RWPE2 (cell line): ENCODE measurements around the gene ISY1.

Experiments
- ATAC-seq: fragments of 200-7000 bp; cut with Tn5 transposase; 3 replicates; pipeline ENCODE4 v1.9.1; 2021; ENCODE audit warnings: low read depth
- DNase-seq: peaks from one replicate; pipeline ENCODE4 v3.0.0-alpha.2; 2020; ENCODE audit warnings: low spot score
- H3K27ac ChIP-seq: fragments of 450-650 bp; 2 replicates; pipeline ENCODE4 v1.5.1; 2017; ENCODE audit warnings: mild to moderate bottlenecking; ENCODE audit not compliant: poor library complexity, severe bottlenecking
- H3K27me3 ChIP-seq: fragments of 250-450 bp; sonication (Bioruptor Pico); 2 replicates; pipeline ENCODE4 v1.5.1; 2021; ENCODE audit warnings: mild to moderate bottlenecking, moderate library complexity; ENCODE audit not compliant: insufficient read depth, poor library complexity, severe bottlenecking
- H3K36me3 ChIP-seq: fragments of 250-450 bp; sonication (Bioruptor Pico); 2 replicates; pipeline ENCODE4 v1.5.1; 2020; ENCODE audit warnings: low read depth, mild to moderate bottlenecking, moderate library complexity
- H3K4me1 ChIP-seq: fragments of 250-450 bp; sonication (Bioruptor Pico); 2 replicates; pipeline ENCODE4 v1.5.1; 2021; ENCODE audit warnings: mild to moderate bottlenecking, moderate library complexity; ENCODE audit not compliant: insufficient read depth, poor library complexity, severe bottlenecking
- H3K4me3 ChIP-seq: fragments of 250-450 bp; sonication (Bioruptor Pico); 2 replicates; pipeline ENCODE4 v1.5.1; 2021; ENCODE audit warnings: mild to moderate bottlenecking, moderate library complexity; ENCODE audit not compliant: severe bottlenecking
- H3K9me3 ChIP-seq: fragments of 250-450 bp; sonication (Bioruptor Pico); 2 replicates; pipeline ENCODE4 v1.5.1; 2021; ENCODE audit warnings: mild to moderate bottlenecking, moderate library complexity; ENCODE audit not compliant: severe bottlenecking
- TF ChIP-seq, protein P1 (sequence below): fragments of 450-650 bp; IDR thresholded peaks from one replicate; pipeline ENCODE4 v1.5.1; 2017; ENCODE audit warnings: mild to moderate bottlenecking, moderate library complexity; ENCODE audit not compliant: poor library complexity, severe bottlenecking

ISY1 gene

DNA sequence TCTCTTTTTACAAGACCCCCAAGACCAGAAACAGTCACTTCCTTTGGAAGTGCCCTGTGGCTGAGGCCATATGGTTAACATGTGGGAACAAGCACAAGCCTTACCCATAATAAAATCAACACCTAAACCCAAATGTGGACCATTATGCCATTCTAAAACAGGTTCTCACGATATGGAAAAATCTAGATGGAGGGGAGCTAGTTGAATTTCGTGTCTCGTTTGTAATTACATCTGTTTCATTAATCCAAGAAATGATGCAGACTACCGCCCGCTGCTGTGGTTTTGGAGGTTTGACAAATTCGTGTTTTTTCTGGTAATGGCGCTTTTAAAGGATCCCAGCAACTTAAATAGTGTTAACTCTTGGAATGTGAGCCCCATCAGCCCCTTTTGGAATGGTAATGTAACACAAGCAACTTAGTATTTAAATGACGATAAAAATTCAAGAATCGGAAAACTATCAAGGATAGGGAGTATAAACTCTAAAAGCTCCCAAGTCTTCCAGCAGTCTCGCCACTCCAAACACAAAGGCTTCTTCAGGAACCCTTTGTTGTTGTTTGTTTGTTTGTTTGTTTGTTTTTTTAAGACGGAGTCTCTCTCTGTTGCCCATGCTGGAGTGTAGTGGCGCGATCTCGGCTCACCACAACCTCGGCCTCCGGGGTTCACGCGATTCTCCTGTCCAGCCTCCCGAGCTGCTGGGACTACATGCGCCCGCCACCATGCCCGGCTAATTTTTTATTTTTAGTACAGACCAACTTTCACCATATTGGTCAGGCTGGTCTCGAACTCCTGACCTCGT is 21.7 kb upstream of the ISY1 start:
- DNase-seq = no peak
- Histone ChIP-seq H3K27ac (peak overlapping the region; percentile 84), H3K4me3 (peak overlapping the region; percentile 93), H3K9me3 (no peaks in the 10 kb centered on the region), H3K4me1 (peaks cover 31% of the 10 kb centered on the region), H3K36me3 (peaks cover 61% of the 10 kb centered on the region), H3K27me3 (no peaks in the 10 kb centered on the region)
- no peak for ATAC-seq
- TF ChIP-seq, protein P1, sequence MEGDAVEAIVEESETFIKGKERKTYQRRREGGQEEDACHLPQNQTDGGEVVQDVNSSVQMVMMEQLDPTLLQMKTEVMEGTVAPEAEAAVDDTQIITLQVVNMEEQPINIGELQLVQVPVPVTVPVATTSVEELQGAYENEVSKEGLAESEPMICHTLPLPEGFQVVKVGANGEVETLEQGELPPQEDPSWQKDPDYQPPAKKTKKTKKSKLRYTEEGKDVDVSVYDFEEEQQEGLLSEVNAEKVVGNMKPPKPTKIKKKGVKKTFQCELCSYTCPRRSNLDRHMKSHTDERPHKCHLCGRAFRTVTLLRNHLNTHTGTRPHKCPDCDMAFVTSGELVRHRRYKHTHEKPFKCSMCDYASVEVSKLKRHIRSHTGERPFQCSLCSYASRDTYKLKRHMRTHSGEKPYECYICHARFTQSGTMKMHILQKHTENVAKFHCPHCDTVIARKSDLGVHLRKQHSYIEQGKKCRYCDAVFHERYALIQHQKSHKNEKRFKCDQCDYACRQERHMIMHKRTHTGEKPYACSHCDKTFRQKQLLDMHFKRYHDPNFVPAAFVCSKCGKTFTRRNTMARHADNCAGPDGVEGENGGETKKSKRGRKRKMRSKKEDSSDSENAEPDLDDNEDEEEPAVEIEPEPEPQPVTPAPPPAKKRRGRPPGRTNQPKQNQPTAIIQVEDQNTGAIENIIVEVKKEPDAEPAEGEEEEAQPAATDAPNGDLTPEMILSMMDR = no peak

DNA sequence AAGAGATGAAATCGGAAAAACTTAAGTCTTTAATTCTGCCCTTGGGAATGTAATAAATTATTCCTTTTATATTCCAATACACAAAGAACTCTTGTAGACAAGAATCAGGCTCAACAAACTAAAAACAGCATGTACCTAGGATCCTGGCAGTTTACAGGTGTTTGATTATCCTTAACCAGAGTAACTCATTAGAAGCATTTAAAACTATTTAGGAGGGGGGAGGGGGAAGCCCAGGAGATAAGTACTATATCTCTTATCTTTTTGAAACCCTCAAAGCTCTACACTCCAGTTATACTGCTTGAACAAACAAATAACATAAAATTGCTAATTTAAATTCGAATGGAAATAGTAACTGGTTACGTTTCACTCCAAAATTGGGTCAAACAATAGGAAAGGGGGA is 21.0 kb upstream of the ISY1 start:
- Histone ChIP-seq H3K4me1 (peaks cover 31% of the 10 kb centered on the region), H3K9me3 (no peaks in the 10 kb centered on the region), H3K27me3 (no peaks in the 10 kb centered on the region), H3K36me3 (peaks cover 69% of the 10 kb centered on the region), H3K4me3 (peak overlapping the region; percentile 93), H3K27ac (peak overlapping the region; percentile 84)
- TF ChIP-seq, protein P1 = no peak
- ATAC-seq = no peak
- DNase-seq = no peak

DNA sequence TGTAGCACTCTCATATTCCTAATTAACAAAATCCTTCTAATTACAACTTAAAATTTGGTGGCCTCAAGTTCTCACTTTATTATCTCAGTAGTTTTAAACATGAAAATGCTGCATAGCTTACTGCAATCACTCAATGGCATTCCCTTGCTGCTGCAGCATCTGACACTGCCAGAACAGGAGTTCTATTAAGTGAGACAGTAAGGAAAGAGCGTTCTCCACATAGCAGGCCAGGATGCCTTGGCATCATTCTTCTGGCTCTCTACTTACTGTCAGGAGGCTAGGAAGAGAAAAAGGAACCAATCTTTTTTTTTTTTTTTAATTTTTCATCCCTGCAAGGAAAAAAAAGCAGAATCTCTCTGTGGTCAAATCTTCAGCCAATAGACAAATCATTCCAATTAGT is 19.6 kb upstream of the ISY1 start:
- ATAC-seq = no peak
- Histone ChIP-seq H3K27ac (peak overlapping the region; percentile 84), H3K4me3 (no peak overlapping the region), H3K9me3 (no peaks in the 10 kb centered on the region), H3K4me1 (peaks cover 23% of the 10 kb centered on the region), H3K36me3 (peaks cover 76% of the 10 kb centered on the region), H3K27me3 (no peaks in the 10 kb centered on the region)
- DNase-seq = no peak
- TF ChIP-seq, protein P1 = no peak

DNA sequence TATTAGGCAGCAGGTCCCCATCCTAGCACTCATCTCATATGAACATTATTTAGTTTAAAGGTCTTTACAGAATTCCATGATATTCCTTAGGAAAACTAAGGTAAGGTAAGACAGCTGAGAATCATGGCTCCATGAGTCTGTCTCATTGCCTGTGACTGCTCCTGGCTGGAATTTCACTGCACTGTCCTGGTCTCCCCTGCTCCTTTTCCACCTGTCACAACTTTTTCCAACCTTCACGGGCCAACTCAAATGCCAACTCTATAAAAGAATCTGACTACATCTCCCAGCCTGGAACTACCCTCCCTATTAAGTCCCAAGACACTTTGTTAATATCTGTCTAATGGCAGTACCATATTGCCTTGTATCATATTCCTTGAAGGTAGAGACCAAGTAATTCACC is 15.2 kb upstream of the ISY1 start:
- Histone ChIP-seq H3K9me3 (no peaks in the 10 kb centered on the region), H3K4me3 (no peak overlapping the region), H3K27me3 (no peaks in the 10 kb centered on the region), H3K36me3 (peaks cover 93% of the 10 kb centered on the region), H3K4me1 (peaks cover 18% of the 10 kb centered on the region), H3K27ac (no peak overlapping the region)
- ATAC-seq = no peak
- DNase-seq = no peak
- TF ChIP-seq, protein P1 = no peak

DNA sequence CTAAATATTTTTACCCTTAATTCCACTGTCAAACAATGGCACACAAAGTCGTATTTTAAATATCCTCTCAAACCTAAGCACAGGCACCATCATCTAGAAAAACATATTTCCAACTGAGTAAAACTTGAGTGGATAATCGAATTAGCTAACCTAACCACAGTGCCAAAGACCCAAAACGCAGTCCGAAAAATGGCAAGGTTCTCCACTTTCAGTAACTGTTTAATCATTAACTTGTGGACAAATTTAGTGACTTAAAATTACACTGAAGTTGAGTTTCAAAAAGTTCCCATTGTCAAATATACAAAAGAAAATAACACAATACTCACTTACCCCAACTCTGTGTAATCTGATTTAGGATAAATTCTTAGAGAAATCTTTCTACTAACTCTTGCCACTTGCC is 12.9 kb upstream of the ISY1 start:
- no peaks in the 10 kb centered on the region for H3K9me3 ChIP-seq
- TF ChIP-seq, protein P1 = no peak
- H3K27ac ChIP-seq = no peak overlapping the region
- H3K36me3 ChIP-seq = peaks cover 92% of the 10 kb centered on the region
- H3K4me3 ChIP-seq = no peak overlapping the region
- no peak for ATAC-seq
- no peaks in the 10 kb centered on the region for H3K4me1 ChIP-seq
- no peaks in the 10 kb centered on the region for H3K27me3 ChIP-seq
- DNase-seq = no peak
